Hypothalamus (tissue), 51 donors: Measurements from ENCODE around the gene TTC21B.
A peak's percentile ranks its signal among the peaks of the same experiment; 100 is the strongest.
"Not testable (repeated sequence)": the region's sequence is repeated elsewhere in the genome, so short reads cannot be mapped to it uniquely, and the experiment has no call there.

Source experiments
- DNase-seq, 51 donors: peaks; one replicate each; lab custom pipeline; 2025; lab: John Stamatoyannopoulos, UW

TTC21B gene

DNA sequence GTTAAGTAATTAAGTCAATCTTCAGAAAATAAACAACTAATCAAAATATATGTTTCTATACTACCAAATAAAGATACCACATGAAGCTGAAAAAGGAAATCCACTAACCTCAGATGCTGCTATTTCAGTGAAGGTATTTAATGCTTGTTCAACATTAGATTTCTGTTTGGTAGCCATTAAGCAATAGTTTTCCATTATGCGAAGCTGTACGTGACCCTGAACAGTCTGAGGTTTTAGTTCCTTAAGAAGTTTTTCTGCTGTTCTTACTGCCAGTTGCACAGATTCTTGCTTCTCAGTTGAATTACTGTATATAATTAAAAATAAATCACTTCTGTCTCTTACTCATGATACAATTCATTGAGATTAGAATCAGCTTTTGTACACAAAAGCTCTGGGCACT, 65.4 kb downstream of the TTC21B start:
- DNase-seq = no peak

DNA sequence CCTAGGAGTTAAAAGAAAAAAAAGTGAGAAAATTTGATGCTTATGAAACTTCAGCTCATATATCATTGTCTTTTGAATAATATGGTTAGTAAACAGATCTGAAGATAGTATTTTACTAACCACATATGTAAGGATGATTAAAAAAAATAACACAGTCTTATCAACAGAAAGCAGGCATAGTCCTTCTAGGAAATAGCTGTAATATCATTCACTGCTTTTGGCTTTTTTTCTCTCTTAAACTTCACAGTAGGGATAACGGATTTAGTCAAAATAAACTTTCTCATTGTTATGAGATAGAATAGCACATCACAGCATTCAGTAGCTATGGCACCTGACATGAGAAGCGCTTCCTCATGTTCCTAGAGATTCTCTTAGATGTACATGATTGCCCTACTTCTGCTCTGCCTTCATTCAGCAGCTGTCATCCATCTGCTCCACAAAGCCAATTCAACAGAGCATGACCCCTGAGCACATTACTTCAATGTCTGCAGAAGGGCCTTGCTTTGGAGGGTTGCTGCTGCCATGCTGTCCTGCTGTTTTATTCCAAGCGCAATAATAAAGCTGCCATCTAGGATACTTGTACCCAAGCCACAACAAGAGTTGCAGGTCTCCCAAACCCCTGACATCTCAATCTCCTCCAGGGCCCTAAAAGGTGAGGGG, 67.0 kb downstream of the TTC21B start:
- no peak for DNase-seq

- no peak for DNase-seq
Measured at GRCh38 chr2:165877565-165878550, 75.7 kb downstream of the TTC21B start.

DNA sequence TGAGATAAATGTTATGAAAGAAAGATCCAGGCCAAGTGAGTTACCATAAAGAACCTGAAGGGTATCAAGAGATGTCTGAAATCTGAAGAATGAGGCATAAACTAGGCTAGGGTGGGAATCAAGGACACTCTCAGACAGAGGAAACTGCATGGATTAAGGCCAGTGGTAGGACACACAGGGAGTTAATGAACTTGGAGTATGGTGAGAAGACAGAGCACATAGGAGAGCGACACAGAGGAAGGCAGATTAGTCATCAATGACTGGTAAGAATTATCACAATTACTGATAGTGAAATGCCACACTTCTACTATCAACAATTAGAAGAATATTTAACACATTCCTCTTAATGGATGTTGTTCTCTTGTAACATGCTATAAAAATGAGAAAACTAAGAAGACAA, 76.9 kb downstream of the TTC21B start:
- no peak for DNase-seq

DNA sequence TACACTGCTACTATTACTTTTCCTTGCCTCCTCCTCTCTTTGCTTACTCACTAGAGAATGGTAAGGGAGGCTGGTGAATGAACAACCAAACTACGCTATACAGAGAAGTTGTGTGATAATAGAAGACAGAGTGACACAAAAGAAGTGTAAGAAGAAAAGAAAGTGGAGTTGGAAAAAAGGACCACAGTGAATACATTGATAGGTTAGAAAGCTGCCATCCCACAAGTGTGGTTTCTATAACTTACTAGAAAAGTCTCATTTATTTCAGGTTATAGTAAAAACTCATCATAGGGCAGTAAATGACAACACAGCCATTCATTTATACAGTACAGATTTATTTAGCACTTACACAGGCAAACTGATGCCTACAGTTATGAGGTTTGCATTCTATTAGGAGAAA, 77.3 kb downstream of the TTC21B start:
- no peak for DNase-seq

DNA sequence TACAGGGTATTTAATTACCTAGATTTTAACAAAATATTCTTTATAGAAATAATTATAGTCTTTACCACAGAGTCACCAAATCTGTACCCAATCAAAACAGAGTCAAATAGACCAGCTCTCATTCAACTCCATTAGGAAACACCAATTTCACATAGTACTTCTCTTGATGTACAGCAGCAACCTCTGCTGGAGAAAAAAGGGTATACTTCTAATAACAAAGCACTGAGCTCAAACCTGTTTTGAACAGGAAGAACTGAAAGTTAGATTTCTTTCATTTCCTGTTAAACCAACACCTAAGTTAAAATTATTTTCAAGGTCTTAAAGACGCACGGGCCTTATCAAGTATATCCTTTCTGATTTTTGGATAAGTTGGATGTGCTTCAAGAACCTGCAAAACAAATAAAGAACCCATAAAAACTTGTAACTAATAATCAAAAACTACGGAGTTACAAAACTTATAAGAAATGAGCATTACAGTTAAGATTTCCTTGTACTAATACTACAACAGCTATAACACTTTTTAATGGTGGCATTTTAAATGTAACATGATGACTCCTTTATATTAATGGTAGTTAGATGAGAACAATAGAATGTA, 79.0 kb downstream of the TTC21B start:
- DNase-seq = peak in 2 of 51 donors; percentile 4 to 51

DNA sequence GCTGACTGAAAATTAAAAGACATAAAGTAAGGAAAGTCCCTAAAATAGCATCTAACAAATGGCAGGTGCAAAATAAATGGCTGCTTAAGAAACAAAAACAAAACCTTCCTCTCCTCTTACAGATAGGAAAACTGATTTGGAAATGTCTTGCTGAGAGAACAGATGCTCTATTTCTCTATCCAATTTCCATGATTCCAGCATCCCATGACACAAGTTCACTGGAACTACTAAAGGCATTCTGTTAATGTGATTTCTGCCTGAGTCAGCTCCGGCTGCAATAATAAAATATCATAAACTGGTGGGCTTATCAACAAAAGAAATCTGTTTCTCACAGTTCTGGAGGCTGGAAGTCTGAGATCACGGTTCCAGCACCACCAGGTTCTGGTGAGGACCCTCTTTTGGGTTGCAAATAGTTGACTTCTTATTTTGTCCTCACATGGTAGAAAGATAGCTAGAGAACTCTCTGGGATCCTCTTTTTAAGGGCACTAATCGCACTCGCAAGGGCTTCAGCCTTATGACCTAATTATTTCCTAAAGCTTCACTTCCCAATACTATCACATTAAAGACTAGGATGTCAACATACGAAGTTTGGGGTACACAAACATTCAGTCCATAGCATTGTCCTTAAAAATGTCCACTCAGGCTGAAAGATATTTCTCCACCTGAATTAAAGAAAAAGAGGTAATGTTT, 81.3 kb downstream of the TTC21B start:
- no peak for DNase-seq

DNA sequence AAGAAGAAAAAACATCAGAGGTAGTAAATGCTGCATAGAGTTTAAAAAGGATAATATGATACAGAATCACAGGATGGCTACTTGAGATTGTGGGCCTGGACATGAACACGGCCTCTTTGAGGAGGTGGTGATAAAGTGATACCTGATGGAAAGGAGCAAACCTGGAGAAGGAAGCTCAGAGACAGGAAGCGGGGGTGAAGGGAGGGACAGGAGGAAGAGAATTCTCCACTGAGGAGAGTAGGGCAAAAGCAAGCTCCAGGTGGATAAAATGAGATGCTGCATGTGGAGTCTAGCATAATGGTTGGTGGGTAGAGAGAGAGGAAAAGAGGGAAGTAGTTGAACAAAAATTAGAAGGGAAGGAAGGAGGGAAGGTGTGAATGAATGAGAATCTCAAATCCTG, 82.6 kb downstream of the TTC21B start:
- no peak for DNase-seq

- DNase-seq = peak in 1 of 51 donors; percentile 28
Measured at GRCh38 chr2:165870346-165870745, 83.2 kb downstream of the TTC21B start.

DNA sequence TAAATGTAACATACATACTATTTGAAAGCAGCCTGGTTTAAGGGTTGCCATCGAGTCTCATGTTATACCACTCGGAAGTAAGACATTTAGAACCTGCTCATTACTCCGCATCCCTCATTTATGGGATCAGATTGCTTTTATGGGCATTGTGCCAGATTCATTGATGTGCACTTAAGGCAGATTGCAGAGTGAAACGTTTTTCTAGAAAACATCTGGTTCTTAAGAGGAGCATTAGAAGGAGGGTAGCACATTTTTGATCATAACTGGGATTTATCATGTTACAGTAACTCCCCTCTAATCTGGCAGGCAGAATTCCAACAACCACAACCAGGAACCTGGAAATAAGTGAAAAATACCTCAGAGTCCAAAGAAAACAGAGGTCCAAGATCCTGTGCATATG, 85.4 kb downstream of the TTC21B start:
- DNase-seq = no peak

DNA sequence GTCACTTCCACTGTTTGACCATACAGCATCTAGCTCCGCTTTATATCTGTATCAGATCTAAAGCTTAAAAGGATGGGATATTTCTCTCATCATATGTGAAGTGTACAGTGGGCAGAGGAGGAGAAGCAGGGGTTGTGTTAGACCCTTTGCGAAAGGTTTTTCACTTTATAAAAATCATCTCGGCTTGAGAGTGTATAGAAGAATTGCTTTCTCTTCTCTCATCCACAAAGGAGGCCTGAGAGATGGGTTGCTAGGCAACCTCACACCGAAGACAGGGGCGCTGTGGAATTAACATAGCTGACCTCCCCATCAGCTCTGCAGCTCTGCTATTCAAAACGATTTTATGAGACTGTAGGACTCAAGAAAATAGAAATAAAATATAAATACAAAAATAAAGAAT, 89.3 kb downstream of the TTC21B start:
- DNase-seq = peak in 17 of 51 donors; percentile 1 to 74 (median 18)

- DNase-seq = peak in 24 of 51 donors; percentile 1 to 74 (median 18)
Measured at GRCh38 chr2:165863810-165864261, 89.7 kb downstream of the TTC21B start.

- DNase-seq = not testable (repeated sequence)
Measured at GRCh38 chr2:165861083-165861482, 92.5 kb downstream of the TTC21B start.

DNA sequence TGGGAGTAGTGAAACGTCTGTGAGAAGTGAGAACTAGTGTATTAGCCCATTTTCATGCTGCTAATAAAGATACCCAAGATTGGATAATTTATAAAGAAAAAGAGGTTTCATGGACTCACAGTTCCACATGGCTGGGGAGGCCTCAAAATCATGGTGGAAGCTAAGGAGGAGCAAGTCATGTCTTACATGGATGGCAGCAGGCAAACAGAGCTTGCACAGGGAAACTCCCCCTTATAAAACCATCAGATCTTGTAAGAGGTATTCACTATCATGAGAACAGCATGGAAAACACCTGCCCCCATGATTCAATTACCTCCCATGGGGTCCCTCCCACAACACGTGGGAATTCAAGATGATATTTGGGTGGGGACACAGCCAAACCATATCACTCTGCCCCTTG, 93.9 kb downstream of the TTC21B start:
- DNase-seq = not testable (repeated sequence)

DNA sequence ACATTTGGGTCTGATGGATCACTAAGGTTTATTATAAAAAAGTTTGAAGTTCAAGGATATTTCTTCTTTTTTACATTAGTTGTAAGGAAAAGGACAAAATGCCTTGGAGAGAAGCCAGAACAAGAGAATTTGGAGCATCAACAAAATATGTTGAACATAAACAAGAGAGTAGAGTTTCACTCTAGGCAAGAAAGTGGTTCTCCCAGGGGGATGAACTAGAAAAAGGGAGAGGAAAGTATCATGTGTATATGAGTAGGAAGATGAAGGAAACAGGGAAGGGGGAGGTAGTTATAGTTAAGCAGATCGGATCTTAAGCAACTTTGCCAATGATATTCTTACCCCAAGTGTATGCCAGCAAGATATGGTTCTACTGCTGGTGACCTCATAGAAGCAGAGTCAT, 95.7 kb downstream of the TTC21B start:
- no peak for DNase-seq

GRCh38 chr2:165852394-165852793, 101.2 kb downstream of the TTC21B start:
- no peak for DNase-seq

DNA sequence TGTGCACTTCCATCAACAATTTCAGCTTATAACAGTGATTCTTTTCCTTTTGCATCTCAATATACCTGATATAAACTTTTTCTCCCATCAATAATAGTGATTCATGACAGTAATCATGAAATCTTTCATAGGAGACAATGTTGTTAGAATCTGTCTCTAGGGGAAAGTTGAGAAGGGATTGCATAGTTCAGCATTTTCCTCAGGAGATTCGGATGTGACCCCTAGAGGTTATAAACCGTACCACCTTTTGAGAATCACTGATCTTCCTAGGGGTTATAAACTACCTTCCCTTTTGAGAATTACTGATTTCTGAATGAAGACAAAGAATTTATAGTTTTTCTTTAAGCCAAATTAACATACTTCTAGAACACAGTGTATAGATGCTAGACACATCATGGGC, 106.6 kb downstream of the TTC21B start:
- DNase-seq = no peak

GRCh38 chr2:165846056-165846455, 107.5 kb downstream of the TTC21B start:
- DNase-seq = no peak

- DNase-seq = no peak
Measured at GRCh38 chr2:165844216-165844615, 109.4 kb downstream of the TTC21B start.

GRCh38 chr2:165843351-165843750, 110.2 kb downstream of the TTC21B start:
- DNase-seq = no peak
